Stimulated activated CD8-positive, alpha-beta memory T cell treated with anti-CD3 and anti-CD28 coated beads, Interleukin-4, amount 100 ng/mL, for 24 hours (primary cell): ENCODE results near the gene FRMD4A.
"Not testable (repeated sequence)": the region's sequence is repeated elsewhere in the genome, so short reads cannot be mapped to it uniquely, and the experiment has no call there.

Experiments
- DNase-seq: peaks from one replicate; pipeline ENCODE4 v3.0.0-alpha.2; 2020; ENCODE audit warnings: low read depth

The FRMD4A gene

GRCh38 chr10:13877154-13877909 lies 453.4 kb downstream of the FRMD4A start:
- DNase-seq, result no peak

- no peak for DNase-seq
Observed at GRCh38 chr10:13873196-13873595, 457.5 kb downstream of the FRMD4A start.

GRCh38 chr10:13872411-13872810 lies 458.3 kb downstream of the FRMD4A start:
- no peak for DNase-seq

- no peak for DNase-seq
Observed at GRCh38 chr10:13871776-13872175, 458.9 kb downstream of the FRMD4A start.

- no peak for DNase-seq
Observed at GRCh38 chr10:13871011-13871410, 459.7 kb downstream of the FRMD4A start.

- no peak for DNase-seq
Observed at GRCh38 chr10:13869295-13869664, 461.4 kb downstream of the FRMD4A start.

- no peak for DNase-seq
Observed at GRCh38 chr10:13868528-13869294, 462.0 kb downstream of the FRMD4A start.

GRCh38 chr10:13867822-13868221 lies 462.9 kb downstream of the FRMD4A start:
- DNase-seq, result no peak

GRCh38 chr10:13865758-13866491 lies 464.8 kb downstream of the FRMD4A start:
- no peak for DNase-seq

GRCh38 chr10:13865220-13865619 lies 465.5 kb downstream of the FRMD4A start:
- DNase-seq, result not testable (repeated sequence)

GRCh38 chr10:13862546-13863233 lies 468.0 kb downstream of the FRMD4A start:
- no peak for DNase-seq

- no peak for DNase-seq
Observed at GRCh38 chr10:13860886-13861285, 469.8 kb downstream of the FRMD4A start.

GRCh38 chr10:13859979-13860654 lies 470.6 kb downstream of the FRMD4A start:
- DNase-seq, result no peak

- no peak for DNase-seq
Observed at GRCh38 chr10:13858709-13859108, 472.0 kb downstream of the FRMD4A start.

GRCh38 chr10:13857451-13857850 lies 473.3 kb downstream of the FRMD4A start:
- DNase-seq, result no peak

GRCh38 chr10:13853854-13854253 lies 476.9 kb downstream of the FRMD4A start:
- DNase-seq, result no peak

- DNase-seq, result no peak
Observed at GRCh38 chr10:13852872-13853271, 477.9 kb downstream of the FRMD4A start.

- DNase-seq, result no peak
Observed at GRCh38 chr10:13851906-13852305, 478.8 kb downstream of the FRMD4A start.

- no peak for DNase-seq
Observed at GRCh38 chr10:13848520-13849445, 481.9 kb downstream of the FRMD4A start.

- no peak for DNase-seq
Observed at GRCh38 chr10:13847201-13847631, 483.5 kb downstream of the FRMD4A start.
